Neuronal stem cell (in vitro differentiated cells): Measurements from ENCODE around the gene LAG3.

Source experiments
- DNase-seq: peaks from one replicate; pipeline ENCODE4 v3.0.0-alpha.2; 2013; ENCODE audit warnings: low spot score
- H2AFZ ChIP-seq: one replicate; pipeline ENCODE4 v1.6.1; 2013; ENCODE audit warnings: mild to moderate bottlenecking, low read length, inconsistent platforms
- H2AK5ac ChIP-seq: 2 replicates; pipeline ENCODE4 v1.6.1; 2013; ENCODE audit warnings: low read depth, mild to moderate bottlenecking, inconsistent platforms, low read length, moderate library complexity, mixed read lengths
- H2BK120ac ChIP-seq: 2 replicates; pipeline ENCODE4 v1.6.1; 2013; ENCODE audit warnings: low read depth, mild to moderate bottlenecking, inconsistent platforms, low read length, moderate library complexity, mixed read lengths
- H2BK12ac ChIP-seq: one replicate; pipeline ENCODE4 v1.6.1; 2013; ENCODE audit warnings: low read length, inconsistent platforms
- H2BK15ac ChIP-seq: 2 replicates; pipeline ENCODE4 v1.6.1; 2013; ENCODE audit warnings: mild to moderate bottlenecking, low read length, inconsistent platforms, mixed read lengths
- H2BK5ac ChIP-seq: one replicate; pipeline ENCODE4 v1.6.1; 2013; ENCODE audit warnings: inconsistent platforms, mild to moderate bottlenecking, low read length, moderate library complexity
- H3K14ac ChIP-seq: one replicate; pipeline ENCODE4 v1.6.1; 2013; ENCODE audit warnings: low read length, inconsistent platforms
- H3K18ac ChIP-seq: 2 replicates; pipeline ENCODE4 v1.6.1; 2013; ENCODE audit warnings: low read length, inconsistent platforms
- H3K23ac ChIP-seq: 2 replicates; pipeline ENCODE4 v1.6.1; 2013; ENCODE audit warnings: low read depth, mild to moderate bottlenecking, mixed read lengths, low read length, inconsistent platforms; ENCODE audit not compliant: poor library complexity
- H3K27ac ChIP-seq: replicated peaks from 3 replicates; pipeline ENCODE4 v1.5.1; 2013; ENCODE audit warnings: low read length, inconsistent platforms
- H3K27me3 ChIP-seq, 3 experiments: 2 replicates each; pipeline ENCODE4 v1.6.1; 2013; ENCODE audit warnings: low read length in 3 of 3, mild to moderate bottlenecking in 2 of 3, inconsistent platforms in 1 of 3, low read depth in 1 of 3, mixed read lengths in 1 of 3, moderate library complexity in 1 of 3; ENCODE audit not compliant: control insufficient read depth in 3 of 3, insufficient read depth in 3 of 3
- H3K36me3 ChIP-seq, 2 donors: replicated peaks in 1 of 2; 2 replicates each; pipeline ENCODE4 v1.6.1; 2013; ENCODE audit warnings: low read length in 2 of 2; ENCODE audit not compliant: control insufficient read depth in 2 of 2, insufficient read depth in 2 of 2
- H3K4ac ChIP-seq: 2 replicates; pipeline ENCODE4 v1.6.1; 2013; ENCODE audit warnings: inconsistent platforms, mild to moderate bottlenecking, low read length, moderate library complexity
- H3K4me1 ChIP-seq, 2 donors: 1 replicate in 1 of 2; 2 replicates in 1 of 2; pipeline ENCODE4 v1.6.1; 2013; ENCODE audit warnings: low read length in 2 of 2, low read depth in 1 of 2; ENCODE audit not compliant: control insufficient read depth in 2 of 2, insufficient read depth in 1 of 2
- H3K4me2 ChIP-seq: one replicate; pipeline ENCODE4 v1.6.1; 2013; ENCODE audit warnings: mild to moderate bottlenecking, low read length, inconsistent platforms; ENCODE audit not compliant: insufficient read depth, poor library complexity, severe bottlenecking
- H3K4me3 ChIP-seq, 2 donors: 2 replicates each; pipeline ENCODE4 v1.5.1; 2013; ENCODE audit warnings: low read length in 2 of 2, mild to moderate bottlenecking in 2 of 2, inconsistent platforms in 1 of 2, moderate library complexity in 1 of 2
- H3K79me1 ChIP-seq: one replicate; pipeline ENCODE4 v1.6.1; 2013; ENCODE audit warnings: low read depth, mild to moderate bottlenecking, inconsistent platforms, low read length, moderate library complexity
- H3K9ac ChIP-seq: one replicate; pipeline ENCODE4 v1.6.1; 2013; ENCODE audit warnings: mild to moderate bottlenecking, low read depth, low read length, inconsistent platforms; ENCODE audit not compliant: poor library complexity
- H3K9me3 ChIP-seq, 2 donors: replicated peaks in 1 of 2; 2 replicates each; pipeline versions ENCODE3 to v1.6.1; 2013; ENCODE audit warnings: low read length in 2 of 2, mild to moderate bottlenecking in 2 of 2, inconsistent platforms in 1 of 2, low read depth in 1 of 2, mixed read lengths in 1 of 2, moderate library complexity in 1 of 2; ENCODE audit not compliant: control insufficient read depth in 2 of 2, insufficient read depth in 1 of 2
- H4K8ac ChIP-seq: one replicate; pipeline ENCODE4 v1.6.1; 2013; ENCODE audit warnings: low read depth, mild to moderate bottlenecking, inconsistent platforms, low read length, moderate library complexity
- H4K91ac ChIP-seq: one replicate; pipeline ENCODE4 v1.6.1; 2013; ENCODE audit warnings: low read length, low read depth, mild to moderate bottlenecking, inconsistent platforms; ENCODE audit not compliant: poor library complexity
- WGBS, 2 donors: extraction: QIAGEN DNeasy Blood & Tissue Kit; methylation state at CpG; one replicate each; pipeline ENCODE4 v1.1.7; 2013; ENCODE audit warnings: missing lambda C conversion rate in 2 of 2, mixed read lengths in 1 of 2; ENCODE audit not compliant: insufficient read length in 2 of 2, insufficient replicate concordance in 1 of 2; ENCODE audit errors: extremely low coverage in 2 of 2; 5-methylcytosine and 5-hydroxymethylcytosine counted together

Gene LAG3

DNA sequence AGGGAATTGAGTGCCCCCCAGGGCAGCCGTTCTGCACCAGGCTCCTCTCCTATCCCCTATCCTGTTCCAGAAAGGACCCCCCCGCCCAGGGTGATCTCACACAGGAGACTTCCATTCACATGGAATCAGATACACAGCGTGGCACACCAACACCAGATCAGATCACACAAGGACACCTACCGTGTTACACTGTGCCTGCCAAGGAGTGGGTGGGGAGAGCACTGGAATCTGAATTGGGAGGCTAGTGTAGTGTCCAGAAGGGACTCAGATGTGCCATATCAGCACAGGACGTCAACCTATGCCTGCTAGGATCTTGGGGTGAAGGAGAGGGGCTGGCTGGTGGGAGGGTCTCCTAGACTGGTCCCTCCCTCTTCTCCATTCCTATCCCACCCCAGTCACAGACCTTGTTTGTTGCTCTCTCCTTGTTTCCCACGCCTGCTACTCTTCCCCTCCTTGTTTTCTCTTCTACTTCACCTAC lies 3.8 kb upstream of the LAG3 start:
- no peak overlapping the region for H4K8ac ChIP-seq
- no peak for DNase-seq
- peaks cover 0 to 4% of the 10 kb centered on the region in 2 donors for H3K9me3 ChIP-seq
- no peak overlapping the region for H2BK120ac ChIP-seq
- H3K4me3 ChIP-seq = peak overlapping the region; percentile 93 to 98
- H2BK15ac ChIP-seq = no peak overlapping the region
- H4K91ac ChIP-seq = no peak overlapping the region
- peak overlapping the region; percentile 76 for H3K18ac ChIP-seq
- no peak overlapping the region for H2BK5ac ChIP-seq
- WGBS, 2 donors = no CpG with 5 or more reads among the region's 6 CpGs
- H3K27ac ChIP-seq = peak overlapping the region; percentile 96
- H2AK5ac ChIP-seq = peak overlapping the region; percentile 16
- peaks cover 8% of the 10 kb centered on the region for H3K79me1 ChIP-seq
- H3K14ac ChIP-seq = no peak overlapping the region
- no peak overlapping the region for H2AFZ ChIP-seq
- peak overlapping the region; percentile 84 for H3K4me2 ChIP-seq
- H3K27me3 ChIP-seq = peaks cover 0 to 2% (median 0%) of the 10 kb centered on the region in 3 experiments
- no peak overlapping the region for H2BK12ac ChIP-seq
- H3K4ac ChIP-seq = no peak overlapping the region
- peaks cover 46 to 48% of the 10 kb centered on the region in 2 donors for H3K4me1 ChIP-seq
- no peak overlapping the region for H3K23ac ChIP-seq
- H3K36me3 ChIP-seq = peaks cover 27 to 45% of the 10 kb centered on the region in 2 donors
- H3K9ac ChIP-seq = peak overlapping the region; percentile 100

DNA sequence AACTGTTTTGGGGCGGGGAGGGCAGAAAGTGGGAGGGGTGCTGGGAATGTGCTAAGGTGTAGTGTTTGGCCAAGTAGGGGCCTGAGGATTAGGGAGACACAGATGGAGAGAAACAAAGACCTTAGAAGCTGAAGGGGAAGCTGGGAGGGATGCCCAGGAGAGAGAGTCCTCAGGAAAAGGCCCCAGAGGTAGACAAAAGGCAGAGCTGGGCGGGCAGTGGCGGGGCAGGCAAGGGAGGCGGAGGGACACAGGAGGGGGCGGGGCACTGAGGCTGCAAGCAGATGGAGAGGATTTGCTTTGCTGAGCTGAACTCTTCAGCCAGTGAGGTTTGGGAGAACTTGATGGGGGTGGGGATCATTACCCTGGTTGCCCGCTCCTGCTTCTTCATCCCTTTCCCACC lies 3.3 kb upstream of the LAG3 start:
- WGBS, 2 donors = no CpG with 5 or more reads among the region's 6 CpGs
- H3K23ac ChIP-seq = no peak overlapping the region
- H3K4ac ChIP-seq = no peak overlapping the region
- no peak overlapping the region for H2BK15ac ChIP-seq
- no peak overlapping the region for H2BK12ac ChIP-seq
- H3K4me2 ChIP-seq = peak overlapping the region; percentile 84
- H3K27ac ChIP-seq = peak overlapping the region; percentile 96
- H3K4me3 ChIP-seq = peak overlapping the region; percentile 93 to 98
- H4K91ac ChIP-seq = no peak overlapping the region
- H3K79me1 ChIP-seq = peaks cover 8% of the 10 kb centered on the region
- H3K27me3 ChIP-seq = peaks cover 0 to 2% (median 0%) of the 10 kb centered on the region in 3 experiments
- H3K18ac ChIP-seq = peak overlapping the region; percentile 90
- H3K9me3 ChIP-seq = peaks cover 0 to 4% of the 10 kb centered on the region in 2 donors
- peak overlapping the region; percentile 56 for H2BK5ac ChIP-seq
- no peak overlapping the region for H3K14ac ChIP-seq
- peak overlapping the region; percentile 100 for H3K9ac ChIP-seq
- no peak overlapping the region for H4K8ac ChIP-seq
- no peak overlapping the region for H2BK120ac ChIP-seq
- H3K4me1 ChIP-seq = peaks cover 40 to 47% of the 10 kb centered on the region in 2 donors
- H2AK5ac ChIP-seq = peak overlapping the region; percentile 16
- no peak overlapping the region for H2AFZ ChIP-seq
- DNase-seq = peak; percentile 84
- peaks cover 27 to 45% of the 10 kb centered on the region in 2 donors for H3K36me3 ChIP-seq

DNA sequence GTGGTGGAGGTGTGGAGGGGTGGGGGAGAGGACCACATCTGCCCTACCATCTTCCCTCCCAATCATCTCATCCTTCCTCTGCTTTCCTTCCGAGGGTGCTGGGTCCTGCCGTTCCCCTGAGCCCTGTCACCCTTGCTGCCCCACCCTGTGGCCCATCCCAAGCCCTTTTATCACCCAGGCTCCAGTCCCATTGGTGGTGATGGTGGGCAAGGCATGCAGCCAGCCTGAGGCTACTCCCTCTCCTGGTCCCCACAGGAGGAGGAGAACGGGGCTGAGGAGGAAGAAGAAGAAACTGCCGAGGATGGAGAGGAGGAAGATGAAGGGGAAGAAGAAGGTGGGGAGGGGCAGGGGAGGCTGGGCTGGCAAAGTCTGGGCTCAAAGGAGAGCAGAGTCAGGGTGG lies 2.7 kb upstream of the LAG3 start:
- Histone ChIP-seq H2AK5ac (peak overlapping the region; percentile 65), H2BK5ac (peak overlapping the region; percentile 56), H3K36me3 (peaks cover 29 to 50% of the 10 kb centered on the region in 2 donors), H4K91ac (no peak overlapping the region), H3K9me3 (peaks cover 0 to 4% of the 10 kb centered on the region in 2 donors), H2BK15ac (peak overlapping the region; percentile 69), H3K14ac (no peak overlapping the region), H3K4me2 (peak overlapping the region; percentile 65), H3K9ac (peak overlapping the region; percentile 82), H2BK120ac (no peak overlapping the region), H2AFZ (no peak overlapping the region), H3K27ac (peak overlapping the region; percentile 67), H3K4me3 (peak overlapping the region in 1 of 2 donors; percentile 98), H3K4ac (no peak overlapping the region), H2BK12ac (peak overlapping the region; percentile 2), H4K8ac (no peak overlapping the region), H3K79me1 (peaks cover 8% of the 10 kb centered on the region), H3K18ac (peak overlapping the region; percentile 90), H3K23ac (peak overlapping the region; percentile 0), H3K4me1 (peaks cover 38 to 47% of the 10 kb centered on the region in 2 donors), H3K27me3 (peaks cover 0 to 2% (median 0%) of the 10 kb centered on the region in 3 experiments)
- no CpG with 5 or more reads among the region's 4 CpGs for WGBS, 2 donors
- DNase-seq = no peak

DNA sequence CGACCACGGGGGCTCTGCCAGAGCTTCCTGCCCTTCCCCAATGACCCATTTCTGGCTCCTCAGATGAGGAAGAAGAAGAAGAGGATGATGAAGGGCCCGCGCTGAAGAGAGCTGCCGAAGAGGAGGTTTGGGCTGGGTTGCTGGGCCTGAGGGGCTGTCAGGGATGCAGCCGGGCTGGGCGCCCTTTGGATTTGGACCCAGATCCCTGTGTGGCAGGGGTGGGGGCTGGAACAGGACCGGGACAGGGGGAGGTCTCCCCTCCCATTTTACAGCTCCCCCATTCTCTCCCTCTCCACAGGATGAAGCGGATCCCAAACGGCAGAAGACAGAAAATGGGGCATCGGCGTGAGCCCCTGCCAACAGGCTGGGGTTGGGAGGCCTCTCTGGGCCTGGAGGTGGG lies 2.2 kb upstream of the LAG3 start:
- Histone ChIP-seq H3K9ac (peak overlapping the region; percentile 31), H3K4ac (no peak overlapping the region), H2BK120ac (peak overlapping the region; percentile 16), H3K27ac (peak overlapping the region; percentile 66), H4K8ac (no peak overlapping the region), H3K9me3 (peaks cover 0 to 4% of the 10 kb centered on the region in 2 donors), H2BK12ac (no peak overlapping the region), H3K18ac (peak overlapping the region; percentile 90), H3K14ac (no peak overlapping the region), H3K27me3 (peaks cover 0 to 2% (median 0%) of the 10 kb centered on the region in 3 experiments), H3K23ac (no peak overlapping the region), H2AK5ac (peak overlapping the region; percentile 65), H4K91ac (no peak overlapping the region), H3K4me3 (no peak overlapping the region), H3K4me2 (no peak overlapping the region), H2BK15ac (no peak overlapping the region), H2BK5ac (peak overlapping the region; percentile 56), H3K36me3 (peaks cover 32 to 54% of the 10 kb centered on the region in 2 donors), H3K4me1 (peaks cover 34 to 44% of the 10 kb centered on the region in 2 donors), H3K79me1 (peaks cover 8% of the 10 kb centered on the region), H2AFZ (no peak overlapping the region)
- WGBS, 2 donors = no CpG with 5 or more reads among the region's 12 CpGs
- DNase-seq = no peak
